Subcutaneous adipose tissue (tissue), 4 donors: ENCODE data around the gene HNRNPLL. TPM values are rescaled to one million over a fixed set of nuclear protein-coding genes. Genes with fewer than 3 reads are reported as not detected.

Experiments used
- CTCF ChIP-seq: fragments of 450-650 bp; IDR thresholded peaks from one replicate; pipeline ENCODE4 v1.5.1; 2016; ENCODE audit warnings: low read depth, mild to moderate bottlenecking, control low read depth, antibody characterized with exemption, moderate library complexity
- total RNA-seq, 4 donors: library from RNA; depleted of rRNA; stranded (reverse); fragments of >200 nt; gene quantifications; one replicate each; pipeline ENCODE4 v1.1.0, GENCODE V29; 2016

Gene HNRNPLL
- total RNA-seq, 4 donors from 2014 or later: 38.2 to 66.7 (median 54.1) TPM

- TF ChIP-seq CTCF: no peak
Observed at GRCh38 chr2:38572167-38572566, 30.6 kb downstream of the HNRNPLL start.

GRCh38 chr2:38571193-38571592 lies 31.5 kb downstream of the HNRNPLL start:
- no peak for TF ChIP-seq CTCF

- TF ChIP-seq CTCF: no peak
Observed at GRCh38 chr2:38568724-38569436, 33.8 kb downstream of the HNRNPLL start.

- TF ChIP-seq CTCF: no peak
Observed at GRCh38 chr2:38565333-38565732, 37.4 kb downstream of the HNRNPLL start.

GRCh38 chr2:38561691-38562090 lies 41.0 kb downstream of the HNRNPLL start:
- TF ChIP-seq CTCF: no peak

GRCh38 chr2:38560092-38560491 lies 42.6 kb downstream of the HNRNPLL start:
- no peak for TF ChIP-seq CTCF

GRCh38 chr2:38557981-38558380 lies 44.7 kb downstream of the HNRNPLL start:
- no peak for TF ChIP-seq CTCF
